DMS 273 (cell line): ENCODE results near the gene CENPE.
"Not testable (repeated sequence)": the region's sequence is repeated elsewhere in the genome, so short reads cannot be mapped to it uniquely, and the experiment has no call there.

Experiments
- DNase-seq: peaks from one replicate; lab custom pipeline; 2025; ENCODE audit not compliant: unreplicated experiment; lab: John Stamatoyannopoulos, UW

The CENPE gene, protein sequence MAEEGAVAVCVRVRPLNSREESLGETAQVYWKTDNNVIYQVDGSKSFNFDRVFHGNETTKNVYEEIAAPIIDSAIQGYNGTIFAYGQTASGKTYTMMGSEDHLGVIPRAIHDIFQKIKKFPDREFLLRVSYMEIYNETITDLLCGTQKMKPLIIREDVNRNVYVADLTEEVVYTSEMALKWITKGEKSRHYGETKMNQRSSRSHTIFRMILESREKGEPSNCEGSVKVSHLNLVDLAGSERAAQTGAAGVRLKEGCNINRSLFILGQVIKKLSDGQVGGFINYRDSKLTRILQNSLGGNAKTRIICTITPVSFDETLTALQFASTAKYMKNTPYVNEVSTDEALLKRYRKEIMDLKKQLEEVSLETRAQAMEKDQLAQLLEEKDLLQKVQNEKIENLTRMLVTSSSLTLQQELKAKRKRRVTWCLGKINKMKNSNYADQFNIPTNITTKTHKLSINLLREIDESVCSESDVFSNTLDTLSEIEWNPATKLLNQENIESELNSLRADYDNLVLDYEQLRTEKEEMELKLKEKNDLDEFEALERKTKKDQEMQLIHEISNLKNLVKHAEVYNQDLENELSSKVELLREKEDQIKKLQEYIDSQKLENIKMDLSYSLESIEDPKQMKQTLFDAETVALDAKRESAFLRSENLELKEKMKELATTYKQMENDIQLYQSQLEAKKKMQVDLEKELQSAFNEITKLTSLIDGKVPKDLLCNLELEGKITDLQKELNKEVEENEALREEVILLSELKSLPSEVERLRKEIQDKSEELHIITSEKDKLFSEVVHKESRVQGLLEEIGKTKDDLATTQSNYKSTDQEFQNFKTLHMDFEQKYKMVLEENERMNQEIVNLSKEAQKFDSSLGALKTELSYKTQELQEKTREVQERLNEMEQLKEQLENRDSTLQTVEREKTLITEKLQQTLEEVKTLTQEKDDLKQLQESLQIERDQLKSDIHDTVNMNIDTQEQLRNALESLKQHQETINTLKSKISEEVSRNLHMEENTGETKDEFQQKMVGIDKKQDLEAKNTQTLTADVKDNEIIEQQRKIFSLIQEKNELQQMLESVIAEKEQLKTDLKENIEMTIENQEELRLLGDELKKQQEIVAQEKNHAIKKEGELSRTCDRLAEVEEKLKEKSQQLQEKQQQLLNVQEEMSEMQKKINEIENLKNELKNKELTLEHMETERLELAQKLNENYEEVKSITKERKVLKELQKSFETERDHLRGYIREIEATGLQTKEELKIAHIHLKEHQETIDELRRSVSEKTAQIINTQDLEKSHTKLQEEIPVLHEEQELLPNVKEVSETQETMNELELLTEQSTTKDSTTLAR (N-terminal part only)

GRCh38 chr4:103198111-103198765 lies at the start of gene CENPE:
CENPE (minus strand) TSS chr4:103198343; CDS start chr4:103198319, 24 bp downstream.
- peak; percentile 91 for DNase-seq

- no peak for DNase-seq
Observed at GRCh38 chr4:103244251-103244650, 46.1 kb upstream of the CENPE start.

GRCh38 chr4:103230938-103231337 lies 32.8 kb upstream of the CENPE start:
- not testable (repeated sequence) for DNase-seq

- not testable (repeated sequence) for DNase-seq
Observed at GRCh38 chr4:103223556-103223955, 25.4 kb upstream of the CENPE start.

DNA sequence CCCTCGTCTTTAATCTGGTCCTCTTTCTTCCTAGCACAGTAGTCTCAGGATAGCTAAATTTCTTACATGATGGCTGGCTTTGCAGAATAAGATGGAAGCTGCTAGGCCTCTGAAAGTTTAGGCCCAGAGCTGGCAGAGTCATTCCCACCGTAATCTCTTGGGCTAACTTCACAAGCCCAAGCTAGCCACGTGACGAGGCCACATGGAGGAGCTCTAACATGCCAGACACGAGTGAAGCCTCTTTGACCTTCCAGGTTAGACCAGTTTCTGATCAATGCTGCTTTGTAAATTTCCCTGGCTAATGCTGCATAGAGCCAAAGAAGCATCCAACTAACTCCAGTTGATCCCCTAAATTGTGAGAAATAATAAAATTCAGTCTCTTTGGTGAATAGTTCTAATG lies 9.5 kb upstream of the CENPE start:
- DNase-seq: no peak

GRCh38 chr4:103204111-103204510 lies 6.0 kb upstream of the CENPE start:
- peak; percentile 30 for DNase-seq

- no peak for DNase-seq
Observed at GRCh38 chr4:103201724-103202123, 3.6 kb upstream of the CENPE start.

DNA sequence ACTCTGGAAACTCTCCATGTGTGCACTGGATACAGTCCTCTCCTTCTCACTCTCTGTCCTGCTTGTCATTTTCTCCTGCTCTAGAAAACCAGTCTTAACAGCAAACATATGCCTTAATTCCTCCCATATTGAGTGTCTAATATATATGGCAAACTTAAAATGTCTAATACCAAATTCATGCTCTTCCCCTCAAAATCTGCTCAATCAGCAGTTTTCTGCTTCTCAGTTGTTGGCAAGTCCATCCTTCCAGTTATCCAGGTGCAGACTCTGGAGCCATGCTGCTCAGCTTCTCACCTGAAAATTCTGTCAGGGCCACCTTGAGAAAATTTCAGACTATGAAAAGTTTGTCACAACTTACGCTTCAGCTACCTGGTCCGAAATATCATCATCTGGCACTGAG lies 3.1 kb upstream of the CENPE start:
- no peak for DNase-seq

GRCh38 chr4:103199009-103199408 lies 866 bp upstream of the CENPE start:
- no peak for DNase-seq

DNA sequence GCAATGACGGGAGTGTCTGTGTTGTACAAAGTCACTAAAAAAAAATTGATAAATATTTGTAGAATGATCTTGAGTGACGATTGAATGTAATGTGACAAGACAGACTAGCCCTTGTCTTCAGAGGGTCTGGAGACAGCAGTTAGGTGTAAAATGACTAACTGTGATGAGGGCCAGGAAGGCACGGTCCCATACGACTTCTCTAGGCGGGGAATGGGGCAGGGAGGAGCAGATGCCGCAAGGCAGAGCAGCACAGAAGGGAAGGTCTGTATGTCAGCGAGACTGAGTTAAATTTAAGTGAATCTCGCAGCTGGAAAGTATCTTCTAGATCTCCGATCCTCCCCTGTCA lies 405 bp downstream of the CENPE start:
- DNase-seq: no peak

GRCh38 chr4:103193457-103193856 lies 4.7 kb downstream of the CENPE start:
- DNase-seq: no peak

GRCh38 chr4:103171006-103171405 lies 27.1 kb downstream of the CENPE start:
- no peak for DNase-seq

GRCh38 chr4:103169750-103170149 lies 28.4 kb downstream of the CENPE start:
- DNase-seq: not testable (repeated sequence)

DNA sequence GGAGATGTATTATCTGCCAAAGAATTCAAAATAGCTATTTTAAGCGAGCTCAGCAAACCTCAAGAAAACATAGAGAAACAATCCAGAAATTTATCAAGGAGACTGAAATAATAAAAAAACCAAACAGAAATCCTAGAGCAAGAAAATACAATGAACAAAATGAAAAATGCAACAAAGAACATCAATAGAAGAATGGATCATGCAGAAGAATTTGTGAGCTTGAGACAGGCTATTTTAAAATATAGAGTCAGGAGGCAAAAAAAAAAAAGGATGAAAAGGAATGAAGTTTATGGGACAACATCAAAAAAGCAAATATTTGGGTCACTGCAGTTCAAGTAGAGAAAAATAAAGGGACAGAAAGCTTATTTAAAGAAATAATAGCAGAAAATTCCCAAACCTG lies 29.1 kb downstream of the CENPE start:
- DNase-seq: no peak

GRCh38 chr4:103162176-103162575 lies 36.0 kb downstream of the CENPE start:
- DNase-seq: no peak

DNA sequence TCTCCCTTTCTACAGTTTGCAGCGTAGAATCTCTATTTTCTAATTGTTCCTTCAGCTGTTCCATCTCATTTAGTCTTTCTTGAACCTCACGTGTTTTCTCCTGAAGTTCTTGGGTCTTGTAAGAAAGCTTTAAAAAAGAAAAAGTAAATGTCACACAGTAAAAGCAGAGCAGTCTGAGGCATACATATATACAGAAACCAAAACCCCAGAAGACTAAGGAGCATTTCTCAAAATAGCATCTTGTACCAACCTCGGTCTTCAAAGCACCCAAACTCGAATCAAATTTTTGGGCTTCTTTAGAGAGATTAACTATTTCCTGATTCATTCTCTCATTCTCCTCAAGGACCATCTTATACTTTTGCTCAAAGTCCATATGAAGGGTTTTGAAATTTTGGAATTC lies 39.4 kb downstream of the CENPE start:
- no peak for DNase-seq

DNA sequence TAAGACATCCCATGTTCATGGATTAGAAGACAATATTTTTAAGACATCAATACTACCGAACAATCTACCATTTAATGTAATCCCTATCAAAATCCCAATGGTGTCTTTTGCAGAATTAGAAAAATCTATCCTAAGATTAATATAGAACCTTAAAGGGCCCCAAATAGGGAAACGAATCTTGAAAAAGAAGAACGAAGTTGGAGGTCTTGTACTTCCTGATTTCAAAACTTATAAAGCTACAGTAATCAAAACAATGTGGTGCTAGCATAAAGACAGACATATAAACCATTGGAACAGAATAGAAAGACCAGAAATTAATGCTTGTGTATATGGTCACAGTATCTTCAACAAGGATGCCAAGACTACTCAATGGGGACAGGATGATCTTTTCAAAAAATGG lies 42.0 kb downstream of the CENPE start:
- DNase-seq: no peak

DNA sequence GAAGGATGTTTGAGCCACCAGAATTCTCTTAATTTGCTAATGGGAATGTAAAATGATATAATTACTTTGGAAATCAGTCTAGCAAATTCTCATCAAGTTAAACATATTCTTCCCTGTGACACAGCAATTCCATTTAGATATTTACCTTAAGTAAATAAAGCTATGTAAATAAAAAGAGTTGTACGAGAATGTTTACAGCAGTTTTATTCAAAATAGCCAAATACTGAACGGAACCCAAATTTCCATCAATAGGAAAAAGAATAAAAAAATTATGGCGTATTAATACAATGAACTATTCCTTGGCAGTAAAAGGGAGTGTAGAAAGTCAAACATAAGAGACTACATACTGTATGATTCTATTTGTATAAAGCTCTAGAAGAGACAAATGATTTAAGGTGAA lies 45.8 kb downstream of the CENPE start:
- DNase-seq: no peak

DNA sequence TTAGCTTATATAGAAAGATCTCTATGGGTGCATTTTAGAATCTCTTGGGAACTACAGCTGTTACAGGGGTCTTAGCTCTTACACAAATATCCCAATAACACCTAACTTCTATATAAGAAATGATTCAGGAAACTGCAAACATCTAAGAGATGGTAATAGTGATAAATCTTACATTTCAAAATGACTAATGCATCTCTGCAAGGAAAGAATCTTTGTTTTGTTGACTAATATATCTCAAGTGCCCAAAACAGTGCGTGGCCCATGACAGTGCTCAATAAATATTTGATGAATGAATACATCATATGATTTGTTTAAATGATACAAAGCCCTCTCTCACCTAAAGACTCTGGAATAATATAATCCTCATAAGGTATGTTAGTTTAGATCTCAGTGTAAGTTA lies 47.5 kb downstream of the CENPE start:
- DNase-seq: no peak

DNA sequence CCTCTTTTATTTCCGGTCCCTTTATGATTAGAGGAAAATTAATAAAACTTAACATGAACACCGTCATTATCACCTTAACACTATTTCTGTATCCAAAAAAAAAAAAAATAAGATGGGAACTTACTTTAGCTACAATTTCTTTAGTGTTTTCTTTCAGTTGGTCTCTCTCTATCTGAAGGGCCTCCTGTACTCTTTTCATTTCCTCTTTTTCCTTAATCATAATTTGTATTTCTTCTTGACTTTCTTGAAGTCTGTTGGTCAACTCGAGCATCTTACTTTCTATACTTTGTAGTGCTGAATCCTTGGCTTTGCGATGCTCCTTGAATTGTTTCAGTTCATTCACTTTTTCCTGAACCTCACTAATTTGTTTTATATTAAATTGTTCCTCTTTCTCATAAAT lies 53.2 kb downstream of the CENPE start:
- DNase-seq: no peak

- DNase-seq: no peak
Observed at GRCh38 chr4:103137446-103137827, 60.7 kb downstream of the CENPE start.
